ENCODE measurements around the gene TCTN1. TPM values are rescaled to one million over a fixed set of nuclear protein-coding genes. Genes with fewer than 3 reads are reported as not detected.

Gene TCTN1
- total RNA-seq, 4 donors from 2014 or later = 19.4 to 32.5 (median 30.5) TPM

DNA sequence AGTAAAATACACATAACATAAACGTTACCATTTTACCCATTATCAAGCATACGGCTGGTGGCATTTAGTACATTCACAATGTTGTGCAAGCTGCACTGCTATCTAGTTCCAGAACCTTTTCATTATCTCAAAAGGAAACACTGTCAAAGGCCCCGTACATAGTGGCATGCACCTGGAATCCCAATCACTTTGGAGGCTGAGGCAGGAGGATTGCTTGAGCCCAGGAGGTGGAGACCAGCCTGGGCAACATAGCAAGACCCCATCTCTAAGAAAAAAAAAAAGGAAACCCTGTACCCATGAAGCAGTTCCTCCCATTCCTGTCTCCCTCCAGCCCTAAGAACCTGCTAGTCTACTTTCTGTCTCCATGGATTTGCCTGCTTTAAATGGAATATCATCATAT is 82.4 kb downstream of the TCTN1 start:
- no peak overlapping the region for H3K27ac ChIP-seq
- H3K36me3 ChIP-seq = no peaks in the 10 kb centered on the region
- no peaks in the 10 kb centered on the region for H3K27me3 ChIP-seq
- ATAC-seq = no peak
- WGBS, 2 donors (ENCODE audit: low coverage in 1 of 2) = 82 to 88% methylated on average over 3 of the region's 3 CpGs
- no peak for TF ChIP-seq POLR2A (IDR thresholded peaks at IDR 0.05)
- TF ChIP-seq, protein P1, sequence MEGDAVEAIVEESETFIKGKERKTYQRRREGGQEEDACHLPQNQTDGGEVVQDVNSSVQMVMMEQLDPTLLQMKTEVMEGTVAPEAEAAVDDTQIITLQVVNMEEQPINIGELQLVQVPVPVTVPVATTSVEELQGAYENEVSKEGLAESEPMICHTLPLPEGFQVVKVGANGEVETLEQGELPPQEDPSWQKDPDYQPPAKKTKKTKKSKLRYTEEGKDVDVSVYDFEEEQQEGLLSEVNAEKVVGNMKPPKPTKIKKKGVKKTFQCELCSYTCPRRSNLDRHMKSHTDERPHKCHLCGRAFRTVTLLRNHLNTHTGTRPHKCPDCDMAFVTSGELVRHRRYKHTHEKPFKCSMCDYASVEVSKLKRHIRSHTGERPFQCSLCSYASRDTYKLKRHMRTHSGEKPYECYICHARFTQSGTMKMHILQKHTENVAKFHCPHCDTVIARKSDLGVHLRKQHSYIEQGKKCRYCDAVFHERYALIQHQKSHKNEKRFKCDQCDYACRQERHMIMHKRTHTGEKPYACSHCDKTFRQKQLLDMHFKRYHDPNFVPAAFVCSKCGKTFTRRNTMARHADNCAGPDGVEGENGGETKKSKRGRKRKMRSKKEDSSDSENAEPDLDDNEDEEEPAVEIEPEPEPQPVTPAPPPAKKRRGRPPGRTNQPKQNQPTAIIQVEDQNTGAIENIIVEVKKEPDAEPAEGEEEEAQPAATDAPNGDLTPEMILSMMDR (IDR thresholded peaks at IDR 0.05) = no peak
- no peak for TF ChIP-seq EP300 (IDR thresholded peaks at IDR 0.05)
- TF ChIP-seq POLR2AphosphoS5 (IDR thresholded peaks at IDR 0.05) = no peak
- no peaks in the 10 kb centered on the region for H3K9me3 ChIP-seq
- no peak overlapping the region for H3K4me3 ChIP-seq
- peaks cover 0 to 17% (median 0%) of the 10 kb centered on the region in 3 donors for H3K4me1 ChIP-seq

- ATAC-seq = no peak
- peaks cover 0 to 17% (median 0%) of the 10 kb centered on the region in 3 donors for H3K4me1 ChIP-seq
- no peaks in the 10 kb centered on the region for H3K27me3 ChIP-seq
- no peaks in the 10 kb centered on the region for H3K36me3 ChIP-seq
- TF ChIP-seq EP300 (IDR thresholded peaks at IDR 0.05) (no peak), POLR2AphosphoS5 (IDR thresholded peaks at IDR 0.05) (no peak)
- TF ChIP-seq, protein P1 (IDR thresholded peaks at IDR 0.05) = no peak
- no peaks in the 10 kb centered on the region for H3K9me3 ChIP-seq
- H3K4me3 ChIP-seq = no peak overlapping the region
- H3K27ac ChIP-seq = no peak overlapping the region
- WGBS, 2 donors (ENCODE audit: low coverage in 1 of 2) = 64% methylated on average over 2 of the region's 2 CpGs; no CpG with 5 or more reads in 1 of the 2 donors
These were observed 83.3 kb downstream of the TCTN1 start for GRCh38 chr12:110697236-110697635.

- Histone ChIP-seq H3K9me3 (no peaks in the 10 kb centered on the region), H3K27ac (peak overlapping the region in 3 of 4 donors; percentile 35 to 45 (median 41)), H3K4me1 (peaks cover 0 to 17% (median 0%) of the 10 kb centered on the region in 3 donors), H3K4me3 (peak overlapping the region in 1 of 2 donors; percentile 32), H3K36me3 (no peaks in the 10 kb centered on the region), H3K27me3 (no peaks in the 10 kb centered on the region)
- peak; percentile 87 for ATAC-seq
- TF ChIP-seq, protein P1 (IDR thresholded peaks at IDR 0.05) = peak in 3 of 4 experiments; percentile 70 to 74 (median 72)
- no peak for TF ChIP-seq POLR2A (IDR thresholded peaks at IDR 0.05)
- 34 to 46% methylated on average over 4 to 7 of the region's 20 CpGs for WGBS, 2 donors (ENCODE audit: low coverage in 1 of 2)
These were observed 84.4 kb downstream of the TCTN1 start for GRCh38 chr12:110698171-110698902.

Small RNA genes lying within 50 kb of the gene (small RNA-seq; reads per million reads assigned to genes)
- gene RN7SL387P = 0 reads per million in 4 donors

Other genes with a start within 250 kb of the TCTN1 start
- 10 to 100 TPM; 40.4 to 50.1 (median 46.2) TPM for gene ANAPC7, start 210.4 kb upstream of the TCTN1 start, total RNA-seq
- 100 to 1,000 TPM; 147 to 333 (median 310) TPM for gene ARPC3, start 163.8 kb upstream of the TCTN1 start, total RNA-seq
- gene GPN3, start 145.9 kb upstream of the TCTN1 start, total RNA-seq = 10 to 100 TPM; 11.8 to 42.2 (median 21.5) TPM
- 1 to 10 TPM; 5.1 to 9.8 (median 6.1) TPM for gene FAM216A, start 145.3 kb upstream of the TCTN1 start, total RNA-seq
- gene VPS29, start 112.0 kb upstream of the TCTN1 start, total RNA-seq = 100 to 1,000 TPM; 101 to 184 (median 159) TPM
- 1 to 10 TPM; 1.1 to 5.1 (median 1.9) TPM for gene RAD9B, start 111.8 kb upstream of the TCTN1 start, total RNA-seq
- gene PPTC7, start 30.8 kb upstream of the TCTN1 start, total RNA-seq = 10 to 100 TPM; 37.5 to 48.6 (median 41.9) TPM
- 10 to 100 TPM in 1 of 4 donors, 1 to 10 TPM in 3; 1.4 to 12.0 (median 8.1) TPM for gene HVCN1, start 75.0 kb downstream of the TCTN1 start, total RNA-seq
- gene PPP1CC, start 128.8 kb downstream of the TCTN1 start, total RNA-seq = 100 to 1,000 TPM; 103 to 135 (median 126) TPM
- not detected for gene CCDC63, start 232.9 kb downstream of the TCTN1 start, total RNA-seq

Measured in gastroesophageal sphincter (tissue), 4 donors.